ENCODE measurements around the gene MYO18A. TPM values are rescaled to one million over a fixed set of nuclear protein-coding genes. Genes with fewer than 3 reads are reported as not detected.

Gene MYO18A
- total and polyA plus RNA-seq, 11 donors, result 83.5 to 340 (median 300) TPM

DNA sequence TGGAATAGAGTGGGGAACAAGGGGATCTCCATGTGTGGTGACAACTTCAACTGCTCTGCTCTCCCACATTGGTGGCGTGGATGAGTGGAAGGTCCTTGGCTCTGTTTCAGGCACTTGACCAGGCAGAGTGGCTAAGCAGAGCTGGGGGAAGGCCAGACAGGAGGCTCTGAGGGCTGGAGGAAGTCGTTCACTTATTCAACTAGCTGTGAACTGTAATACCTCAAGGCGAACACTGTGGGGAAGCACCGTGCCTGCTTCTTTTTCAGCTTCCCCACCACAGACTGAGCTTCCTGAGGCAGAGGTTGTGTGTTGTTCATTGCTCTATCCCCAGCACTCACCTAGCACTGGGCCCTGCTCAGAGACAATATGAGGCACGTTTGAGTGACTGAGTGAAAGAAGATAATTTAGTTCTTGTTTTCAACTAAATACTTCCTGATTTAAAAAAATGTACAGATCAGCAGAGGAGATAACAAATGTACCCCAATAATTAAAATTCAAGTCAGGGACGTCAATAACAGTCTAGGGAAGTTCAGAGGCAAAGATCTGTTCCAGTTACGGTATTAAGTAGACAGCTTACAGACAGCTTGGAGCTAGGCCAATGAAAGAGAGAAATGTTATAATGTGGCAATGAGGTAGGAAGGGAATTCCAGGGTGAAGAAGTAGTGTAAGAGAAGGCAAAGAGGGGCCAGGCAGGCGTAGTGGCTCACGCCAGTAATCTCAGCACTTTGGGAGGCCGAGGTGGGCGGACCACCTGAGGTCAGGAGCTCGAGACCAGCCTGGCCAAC, 34.7 kb downstream of the MYO18A start:
- DNase-seq, result peak in 4 of 5 donors; percentile 74 to 83 (median 78)
- TF ChIP-seq POLR2A (IDR thresholded peaks at IDR 0.05), result no peak
- TF ChIP-seq, protein P1, sequence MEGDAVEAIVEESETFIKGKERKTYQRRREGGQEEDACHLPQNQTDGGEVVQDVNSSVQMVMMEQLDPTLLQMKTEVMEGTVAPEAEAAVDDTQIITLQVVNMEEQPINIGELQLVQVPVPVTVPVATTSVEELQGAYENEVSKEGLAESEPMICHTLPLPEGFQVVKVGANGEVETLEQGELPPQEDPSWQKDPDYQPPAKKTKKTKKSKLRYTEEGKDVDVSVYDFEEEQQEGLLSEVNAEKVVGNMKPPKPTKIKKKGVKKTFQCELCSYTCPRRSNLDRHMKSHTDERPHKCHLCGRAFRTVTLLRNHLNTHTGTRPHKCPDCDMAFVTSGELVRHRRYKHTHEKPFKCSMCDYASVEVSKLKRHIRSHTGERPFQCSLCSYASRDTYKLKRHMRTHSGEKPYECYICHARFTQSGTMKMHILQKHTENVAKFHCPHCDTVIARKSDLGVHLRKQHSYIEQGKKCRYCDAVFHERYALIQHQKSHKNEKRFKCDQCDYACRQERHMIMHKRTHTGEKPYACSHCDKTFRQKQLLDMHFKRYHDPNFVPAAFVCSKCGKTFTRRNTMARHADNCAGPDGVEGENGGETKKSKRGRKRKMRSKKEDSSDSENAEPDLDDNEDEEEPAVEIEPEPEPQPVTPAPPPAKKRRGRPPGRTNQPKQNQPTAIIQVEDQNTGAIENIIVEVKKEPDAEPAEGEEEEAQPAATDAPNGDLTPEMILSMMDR (IDR thresholded peaks at IDR 0.05), result peak; percentile 51 to 78 (median 68)
- WGBS, 4 donors, result 33 to 41% (median 37%) methylated on average over 12 of the region's 12 CpGs

DNA sequence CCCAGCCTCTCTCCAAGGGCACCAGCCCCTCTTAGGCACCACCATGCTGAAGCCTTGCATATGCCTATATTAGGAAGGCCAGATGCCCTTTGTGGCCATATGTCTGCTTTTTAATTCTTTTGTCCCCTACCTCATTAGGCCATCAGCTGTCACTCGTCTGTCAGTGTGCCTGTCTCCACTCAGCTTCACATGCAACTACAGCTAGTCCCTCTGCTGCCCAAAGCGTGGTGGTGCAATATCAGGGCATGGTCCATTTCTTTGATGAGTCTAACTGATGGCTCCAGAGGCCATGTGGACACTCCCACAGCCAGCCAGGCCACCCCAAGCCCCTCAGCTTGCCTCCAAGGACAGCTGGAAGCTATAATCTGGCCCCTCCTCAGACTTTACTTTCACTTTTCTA, 36.3 kb downstream of the MYO18A start:
- Histone ChIP-seq H3K27ac (peak overlapping the region in 7 of 12 donors; percentile 5 to 68 (median 41)), H3K36me3 (no peaks in the 10 kb centered on the region), H3K9me3 (no peaks in the 10 kb centered on the region), H3K4me3 (no peak overlapping the region), H3K27me3 (no peaks in the 10 kb centered on the region), H3K4me1 (peaks cover 9 to 81% (median 51%) of the 10 kb centered on the region in 12 donors)
- ATAC-seq, result no peak
- intact Hi-C loops (cut with DNase I), result loop anchor here in 2 of 10 donors (2.0 to 10.0 kb wide), 2 partner anchors 19 to 421 kb away; partner anchors contain the start of genes ABHD15 (in 1 of the 2) and TP53I13 (in 1 of the 2)
- DNase-seq, result no peak
- 35 to 41% (median 38%) methylated on average over 2 of the region's 2 CpGs for WGBS, 4 donors
- TF ChIP-seq, protein P1 (IDR thresholded peaks at IDR 0.05), result peak; percentile 12 to 57 (median 33)
- TF ChIP-seq POLR2A (IDR thresholded peaks at IDR 0.05), result no peak

More for the DNA sequence above, 34.7 kb downstream of the MYO18A start:
- intact Hi-C loops (cut with DNase I), result loop anchor here in 9 of 10 donors (1.0 to 10.0 kb wide), 6 partner anchors 21 to 419 kb away; partner anchors contain the start of genes NUFIP2 (in 6 of the 9), ABHD15 (in 1 of the 9), MYO18A (in 1 of the 9) and TP53I13 (in 1 of the 9)
- no peaks in the 10 kb centered on the region for H3K27me3 ChIP-seq
- peak overlapping the region in 10 of 12 donors; percentile 26 to 74 (median 52) for H3K27ac ChIP-seq
- H3K36me3 ChIP-seq, result no peaks in the 10 kb centered on the region
- ATAC-seq, result peak; percentile 23 to 54 (median 50)
- H3K4me3 ChIP-seq, result no peak overlapping the region
- peaks cover 15 to 81% (median 53%) of the 10 kb centered on the region in 12 donors for H3K4me1 ChIP-seq
- H3K9me3 ChIP-seq, result no peaks in the 10 kb centered on the region

DNA sequence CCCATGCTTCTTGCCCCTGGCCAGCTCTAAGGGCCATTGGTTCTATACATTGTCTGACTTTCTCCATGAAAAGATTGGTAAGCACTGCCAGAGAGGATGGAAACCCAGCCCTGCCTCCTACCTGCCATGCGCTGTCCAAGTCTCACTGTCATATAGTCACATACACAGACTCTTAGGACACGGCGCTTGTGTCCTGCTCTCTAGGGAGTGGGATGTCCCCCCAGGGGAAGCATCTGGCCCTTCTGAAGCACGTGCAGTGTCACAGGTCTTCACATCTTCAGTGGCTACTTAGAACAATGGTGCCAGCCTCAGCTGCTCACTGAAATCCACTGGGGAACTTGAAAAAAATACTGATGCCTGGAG, 38.7 kb downstream of the MYO18A start:
- Histone ChIP-seq H3K4me3 (peak overlapping the region in 7 of 12 donors; percentile 55 to 70 (median 61)), H3K27me3 (no peaks in the 10 kb centered on the region), H3K4me1 (peaks cover 12 to 96% (median 67%) of the 10 kb centered on the region in 12 donors), H3K9me3 (no peaks in the 10 kb centered on the region), H3K36me3 (peaks cover 0 to 11% (median 5%) of the 10 kb centered on the region in 9 donors), H3K27ac (peak overlapping the region; percentile 1 to 97 (median 92))
- intact Hi-C loops (cut with DNase I), result loop anchor here in 2 of 10 donors (2.0 to 10.0 kb wide), 2 partner anchors 17 to 423 kb away; partner anchors contain the start of genes ABHD15 (in 1 of the 2) and TP53I13 (in 1 of the 2)
- DNase-seq, result peak in 1 of 5 donors; percentile 35
- WGBS, 4 donors, result 41 to 52% (median 47%) methylated on average over 4 of the region's 4 CpGs
- TF ChIP-seq, protein P1 (IDR thresholded peaks at IDR 0.05), result no peak
- no peak for TF ChIP-seq POLR2A (IDR thresholded peaks at IDR 0.05)
- no peak for ATAC-seq
